Measurements from ENCODE around the gene CHMP4A.

GRCh38 chr14:24160499-24160849, 52.8 kb downstream of the CHMP4A start:
- TF ChIP-seq CTCF (IDR thresholded peaks at IDR 0.05 in 2 of 3, conservative IDR thresholded peaks at IDR 0.05 in 1 of 3; ENCODE audit: borderline replicate concordance in 1 of 3, insufficient read depth in 1 of 3, low read depth in 2 of 3, low read length in 2 of 3) (no peak), POLR2AphosphoS5 (IDR thresholded peaks at IDR 0.05; ENCODE audit: low read depth, low read length) (no peak), EZH2phosphoT487 (IDR thresholded peaks at IDR 0.05; ENCODE audit: borderline replicate concordance) (no peak), ZBTB33 (IDR thresholded peaks at IDR 0.05; ENCODE audit: extremely low read depth, insufficient replicate concordance, low read length) (no peak), MAX (IDR thresholded peaks at IDR 0.05) (no peak), SRF (IDR thresholded peaks at IDR 0.05; ENCODE audit: low read depth) (no peak), POLR2A (IDR thresholded peaks at IDR 0.05; ENCODE audit: borderline replicate concordance, extremely low read depth, insufficient read depth, insufficient read length) (no peak), ATF3 (IDR thresholded peaks at IDR 0.05) (no peak), SIN3A (IDR thresholded peaks at IDR 0.05; ENCODE audit: low read depth) (no peak), CEBPB (IDR thresholded peaks at IDR 0.05; ENCODE audit: low read depth) (no peak), REST (IDR thresholded peaks at IDR 0.05; ENCODE audit: low read depth) (no peak)

Measured in HCT116 (cell line).